GM12891 (cell line): ENCODE measurements around the gene CDKL5.

Experiments
- POLR2A ChIP-seq: IDR thresholded peaks from 2 replicates; pipeline ENCODE4 v1.6.1; 2011; ENCODE audit warnings: low read depth, low read length, control low read depth
- TAF1 ChIP-seq: IDR thresholded peaks from 2 replicates; pipeline ENCODE4 v1.6.1; 2011; ENCODE audit warnings: low read depth, low read length, control low read depth

DNA sequence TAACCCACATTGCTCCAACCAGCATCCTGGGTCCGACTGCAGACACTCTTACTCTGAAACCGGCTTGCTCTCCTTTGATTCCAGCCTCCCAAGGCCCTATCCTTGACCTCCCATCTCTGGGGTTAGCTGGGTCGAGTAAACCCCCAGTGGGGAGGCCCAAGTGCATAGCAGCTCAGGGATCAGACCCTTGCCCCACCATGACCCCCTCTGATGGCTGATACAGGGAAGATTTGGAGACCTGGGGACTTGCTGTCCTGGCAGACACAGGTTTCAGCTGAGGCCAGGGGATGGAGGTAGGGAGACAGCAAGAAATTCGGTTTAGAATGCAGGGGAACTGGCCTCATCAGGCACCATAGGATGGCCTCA lies 23.6 kb upstream of the CDKL5 start:
- TF ChIP-seq TAF1 (no peak), POLR2A (no peak)
